Thymus (tissue), 11 donors: ENCODE results near the gene SLC16A3. TPM values are rescaled to one million over a fixed set of nuclear protein-coding genes. Genes with fewer than 3 reads are reported as not detected.
A peak's percentile ranks its signal among the peaks of the same experiment; 100 is the strongest.

Experiments used
- DNase-seq, 9 donors: peaks; one replicate each; pipeline ENCODE4 v3.0.0-alpha.2; 2013; ENCODE audit warnings: low spot score in 9 of 9, low read depth in 6 of 9, missing footprints in 1 of 9
- H3K27ac ChIP-seq, 2 donors: one replicate each; pipeline ENCODE4 v1.5.1; 2013; ENCODE audit warnings: control low read depth in 1 of 2, low read depth in 1 of 2, low read length in 1 of 2, mild to moderate bottlenecking in 1 of 2, moderate library complexity in 1 of 2
- H3K27me3 ChIP-seq, 2 donors: one replicate each; pipeline ENCODE4 v1.5.1; 2013; ENCODE audit warnings: low read length in 1 of 2; ENCODE audit not compliant: control insufficient read depth in 2 of 2, insufficient read depth in 1 of 2
- H3K36me3 ChIP-seq, 2 donors: one replicate each; pipeline ENCODE4 v1.5.1; 2013; ENCODE audit warnings: low read length in 1 of 2, mild to moderate bottlenecking in 1 of 2, moderate library complexity in 1 of 2; ENCODE audit not compliant: control insufficient read depth in 2 of 2, insufficient read depth in 2 of 2
- H3K4me1 ChIP-seq, 2 donors: one replicate each; pipeline ENCODE4 v1.5.1; 2013; ENCODE audit warnings: low read length in 2 of 2; ENCODE audit not compliant: control insufficient read depth in 2 of 2, insufficient read depth in 2 of 2
- H3K4me3 ChIP-seq, 2 donors: one replicate each; pipeline ENCODE4 v1.5.1; 2013; ENCODE audit warnings: low read length in 2 of 2, control low read depth in 1 of 2, mild to moderate bottlenecking in 1 of 2
- H3K9me3 ChIP-seq, 2 donors: one replicate each; pipeline ENCODE4 v1.5.1; 2013; ENCODE audit warnings: low read length in 1 of 2, mild to moderate bottlenecking in 1 of 2; ENCODE audit not compliant: control insufficient read depth in 2 of 2, insufficient read depth in 1 of 2
- WGBS: extraction: QIAGEN DNeasy Blood & Tissue Kit; methylation state at CpG from one replicate; pipeline ENCODE4 v1.1.7; 2013; 5-methylcytosine and 5-hydroxymethylcytosine counted together
- polyA plus RNA-seq: library from polyadenylated mRNA; stranded (reverse); fragments of 200-250 nt; gene quantifications from one replicate; pipeline ENCODE4 v1.2.3, GENCODE V29; 2013
- total RNA-seq: library from RNA; stranded (reverse); fragments of 120-200 nt; gene quantifications from one replicate; pipeline ENCODE4 v1.2.4, GENCODE V29; 2013
- donor health status: healthy.

SLC16A3 gene
- total and polyA plus RNA-seq, 2 donors, result 17.3 to 30.2 TPM

DNA sequence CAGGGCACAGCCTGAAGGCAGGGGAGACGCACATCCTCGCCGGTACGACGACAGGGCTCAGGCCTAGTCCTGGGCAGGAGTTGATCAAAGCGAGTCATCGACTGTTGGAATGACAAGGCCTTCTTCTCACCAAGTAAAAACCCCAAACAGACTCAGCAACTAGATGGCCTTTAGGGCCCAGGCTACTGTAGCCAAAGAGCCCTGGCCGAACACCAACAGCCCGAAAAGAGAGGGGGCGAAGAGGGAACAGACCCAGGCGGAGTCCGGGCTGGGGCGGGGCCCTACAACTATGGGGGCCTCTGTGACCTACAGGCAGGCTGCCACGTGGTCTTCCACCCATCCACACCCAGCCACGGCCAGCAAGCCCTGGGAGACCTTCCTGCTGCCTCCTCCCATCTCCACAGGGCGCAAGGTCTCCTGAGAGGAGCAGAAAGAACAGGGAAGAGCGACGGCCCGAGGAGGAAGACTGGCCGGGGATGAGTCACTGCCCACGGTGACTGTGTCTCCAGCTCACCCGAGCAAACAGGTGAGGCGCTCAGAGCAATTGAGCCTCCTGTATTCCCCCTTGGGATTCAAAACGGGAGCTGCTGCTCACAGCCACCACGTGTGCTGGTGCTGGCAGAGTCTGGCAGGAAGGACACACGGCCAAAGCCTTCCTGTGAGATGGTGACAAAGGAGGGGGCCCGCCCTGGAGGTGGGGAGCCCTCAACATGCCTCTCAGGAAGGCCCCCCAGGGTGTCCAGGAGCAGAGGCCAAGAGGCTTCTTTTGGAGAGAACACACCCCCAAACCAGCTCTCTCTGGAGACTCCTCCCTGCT, 17.7 kb downstream of the SLC16A3 start:
- no peak overlapping the region for H3K4me3 ChIP-seq
- H3K4me1 ChIP-seq, result peaks cover 2 to 10% of the 10 kb centered on the region in 2 donors
- 86% methylated on average over 27 of the region's 27 CpGs for WGBS
- no peaks in the 10 kb centered on the region for H3K27me3 ChIP-seq
- peaks cover 97 to 98% of the 10 kb centered on the region in 2 donors for H3K36me3 ChIP-seq
- DNase-seq, result no peak
- no peaks in the 10 kb centered on the region for H3K9me3 ChIP-seq
- H3K27ac ChIP-seq, result no peak overlapping the region

DNA sequence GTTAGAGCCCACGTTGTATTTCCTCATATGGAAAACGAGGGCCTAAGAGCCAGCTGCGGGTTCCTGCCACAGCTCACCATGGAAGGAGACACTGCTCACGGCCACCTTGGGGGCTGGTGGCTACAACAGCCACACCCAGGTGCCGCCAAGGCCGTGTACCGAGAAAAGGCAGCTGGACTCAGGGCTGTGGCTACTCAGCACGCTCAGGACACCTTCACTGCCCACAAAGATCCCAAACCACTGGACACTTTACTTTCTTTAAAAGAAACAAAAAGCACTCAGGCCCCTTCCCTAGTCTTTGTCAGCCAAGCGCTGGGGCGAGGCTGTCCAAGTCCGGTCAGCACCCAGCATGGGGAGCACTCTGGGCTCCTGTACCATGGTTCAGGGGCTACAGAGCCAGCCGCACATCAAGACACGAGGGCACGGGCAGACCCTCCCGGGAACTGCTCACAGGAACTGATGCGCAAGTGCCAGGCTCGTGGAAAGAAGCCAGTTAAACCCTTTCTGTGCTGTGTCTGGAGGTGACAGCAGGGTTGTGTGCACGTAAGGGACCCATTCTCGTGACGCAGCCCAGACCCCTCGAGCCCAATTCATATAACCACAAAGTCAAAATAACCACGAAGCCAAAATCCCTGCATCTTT, 18.5 kb downstream of the SLC16A3 start:
- H3K9me3 ChIP-seq, result no peaks in the 10 kb centered on the region
- H3K4me3 ChIP-seq, result no peak overlapping the region
- peaks cover 0 to 4% of the 10 kb centered on the region in 2 donors for H3K4me1 ChIP-seq
- H3K27ac ChIP-seq, result no peak overlapping the region
- DNase-seq, result no peak
- peaks cover 100% of the 10 kb centered on the region in 2 donors for H3K36me3 ChIP-seq
- H3K27me3 ChIP-seq, result no peaks in the 10 kb centered on the region
- WGBS, result 78% methylated on average over 22 of the region's 22 CpGs

DNA sequence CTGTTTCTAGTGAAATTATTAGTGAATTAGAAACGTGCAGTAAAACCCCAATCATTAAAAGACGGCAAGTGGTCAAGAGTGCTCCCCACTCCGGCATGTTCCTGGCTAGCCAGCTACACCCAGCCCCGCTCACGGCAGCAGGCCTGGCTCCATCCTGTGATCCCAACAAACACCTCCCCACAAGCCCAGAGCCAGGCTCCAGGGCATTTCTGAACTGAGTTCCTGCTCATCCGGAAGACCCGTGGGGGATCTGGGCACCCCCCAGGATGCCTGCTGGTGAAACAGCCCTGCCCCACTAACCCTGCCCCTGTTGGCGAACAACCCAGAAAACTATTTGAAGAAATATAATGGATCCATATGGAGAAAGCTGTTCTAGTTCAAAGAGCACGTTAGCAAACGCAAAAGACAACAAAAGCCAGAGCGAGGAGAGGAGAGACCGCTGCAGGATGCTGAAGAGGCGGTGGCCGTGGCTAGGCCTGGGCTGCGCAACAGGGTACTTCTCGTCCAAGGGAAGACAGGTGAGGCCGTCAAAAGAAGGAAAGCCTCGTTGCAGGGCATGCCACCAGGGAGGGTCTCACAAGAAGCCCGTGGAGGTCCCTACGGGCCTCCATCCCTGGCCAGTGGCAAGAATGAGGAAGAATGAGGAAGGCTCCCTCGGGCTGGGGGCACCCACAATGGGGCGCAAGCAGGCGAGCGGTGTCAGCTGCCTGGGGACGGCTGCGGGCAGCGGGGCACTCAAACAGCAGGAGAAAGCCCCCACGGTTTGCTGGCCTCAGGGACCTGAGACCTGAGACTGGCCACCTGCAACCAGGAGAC, 19.2 kb downstream of the SLC16A3 start:
- Histone ChIP-seq H3K27ac (no peak overlapping the region), H3K4me3 (no peak overlapping the region), H3K27me3 (no peaks in the 10 kb centered on the region), H3K36me3 (peaks cover 100% of the 10 kb centered on the region in 2 donors), H3K9me3 (no peaks in the 10 kb centered on the region), H3K4me1 (no peaks in the 10 kb centered on the region)
- no peak for DNase-seq
- 96% methylated on average over 28 of the region's 28 CpGs for WGBS

DNA sequence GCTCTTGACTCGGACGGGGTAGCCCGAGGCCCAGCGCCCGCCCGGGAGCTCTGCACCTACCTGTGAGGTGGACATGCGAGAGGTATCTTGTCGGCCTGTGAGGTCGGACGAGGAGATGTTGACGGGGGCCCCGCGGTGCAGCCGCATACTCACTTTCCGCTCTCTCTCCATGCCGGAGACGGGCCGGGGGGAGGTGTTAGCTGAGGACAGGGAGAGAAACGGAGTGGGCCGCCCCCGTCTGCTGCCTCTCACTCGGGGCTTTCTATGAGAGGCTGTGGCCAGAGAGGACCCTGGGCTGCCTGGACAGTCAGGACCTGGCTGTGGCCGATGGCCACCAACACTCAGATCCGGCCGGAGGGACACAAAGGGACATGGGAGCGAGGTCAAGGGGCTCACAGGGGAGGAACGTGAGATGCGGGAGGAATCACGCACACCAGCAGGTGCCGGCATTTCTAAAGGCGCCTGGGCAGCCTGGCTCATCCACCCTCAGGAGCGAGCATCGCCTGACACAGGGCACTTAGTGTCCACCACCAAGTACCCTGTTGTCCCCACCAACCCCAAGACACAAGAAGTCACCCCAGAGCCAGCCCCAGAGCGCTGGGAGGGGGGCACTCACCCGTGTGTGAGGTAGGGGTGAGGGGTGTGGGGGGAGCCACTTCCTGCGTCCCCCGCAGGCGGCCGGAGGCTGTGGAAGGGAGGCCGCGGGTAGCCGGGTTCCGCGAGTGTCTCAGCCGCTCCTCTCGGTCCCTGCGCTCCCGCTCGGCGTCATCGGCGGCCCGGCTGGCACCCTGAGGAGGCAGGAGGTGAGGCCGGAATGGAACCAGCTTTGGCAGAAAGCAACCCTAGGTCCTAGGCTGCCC, 20.2 kb downstream of the SLC16A3 start:
- WGBS, result 98% methylated on average over 54 of the region's 54 CpGs
- Histone ChIP-seq H3K27me3 (no peaks in the 10 kb centered on the region), H3K36me3 (peaks cover 96 to 100% of the 10 kb centered on the region in 2 donors), H3K4me1 (no peaks in the 10 kb centered on the region), H3K9me3 (peaks cover 0 to 4% of the 10 kb centered on the region in 2 donors), H3K4me3 (no peak overlapping the region), H3K27ac (no peak overlapping the region)
- DNase-seq, result no peak

DNA sequence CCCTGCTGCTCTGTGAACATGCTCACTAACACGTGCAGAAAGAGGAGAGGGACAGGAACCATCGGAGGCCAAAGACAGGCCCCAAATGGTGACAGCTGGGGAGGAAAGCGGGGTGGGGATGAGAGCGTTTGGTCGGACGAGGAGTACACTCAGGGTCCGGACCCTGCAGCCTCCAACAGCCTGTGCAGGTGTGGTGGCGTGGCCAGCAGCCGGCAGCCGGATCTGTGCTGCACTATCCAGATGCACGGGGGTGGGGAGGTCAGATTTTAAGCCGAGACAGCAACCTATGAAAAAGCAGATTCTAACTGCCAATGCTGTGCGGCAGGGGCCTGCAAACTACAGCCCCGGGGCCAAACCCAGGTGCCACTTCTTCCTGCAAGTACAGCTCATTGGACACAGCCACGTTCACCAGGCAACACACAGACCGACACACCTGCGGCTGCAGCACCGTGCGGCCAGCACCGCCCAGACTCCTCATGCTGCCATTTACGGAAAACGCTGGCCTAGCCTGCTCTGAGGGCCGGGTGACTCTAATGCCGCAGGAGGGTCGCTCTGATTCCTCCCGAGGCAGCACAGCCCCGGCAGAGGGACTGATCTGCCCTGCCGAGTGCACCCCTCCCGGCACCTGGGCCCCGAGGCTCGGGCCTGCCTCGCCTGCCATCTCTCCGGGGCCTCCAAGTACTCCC, 21.2 kb downstream of the SLC16A3 start:
- Histone ChIP-seq H3K4me1 (no peaks in the 10 kb centered on the region), H3K4me3 (no peak overlapping the region)
- 97% methylated on average over 33 of the region's 33 CpGs for WGBS

DNA sequence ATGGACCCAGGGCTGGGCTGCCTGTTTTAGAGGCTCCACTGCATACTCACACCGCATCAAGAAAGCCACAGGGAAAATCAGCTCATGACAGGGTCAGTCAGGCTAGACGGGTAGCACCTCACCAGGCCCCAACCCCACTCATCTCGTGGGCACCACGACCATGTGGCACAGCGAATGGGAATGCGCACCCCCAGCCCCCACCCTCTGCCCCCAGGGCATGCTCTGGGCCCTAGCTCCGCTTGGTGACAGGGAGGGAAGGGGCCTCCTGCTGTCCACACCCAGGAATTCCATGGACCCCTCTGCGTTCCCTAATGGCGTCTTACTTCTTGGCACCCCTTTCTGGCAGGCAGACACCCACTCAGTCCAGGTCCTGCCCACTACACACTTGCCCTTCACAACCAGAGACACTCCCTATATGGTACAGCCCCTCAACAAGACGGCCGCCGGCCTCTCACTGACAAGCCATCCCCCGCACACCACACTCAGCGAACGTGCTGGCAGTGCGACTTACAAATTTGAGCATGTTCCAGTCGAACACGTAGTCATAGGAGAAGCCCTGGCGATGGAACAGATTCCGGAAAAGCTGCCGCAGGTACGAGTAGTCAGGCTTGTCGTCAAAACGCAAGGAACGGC, 22.1 kb downstream of the SLC16A3 start:
- no peaks in the 10 kb centered on the region for H3K27me3 ChIP-seq
- H3K9me3 ChIP-seq, result peaks cover 4 to 9% of the 10 kb centered on the region in 2 donors
- DNase-seq, result no peak
- no peak overlapping the region for H3K27ac ChIP-seq
- H3K4me1 ChIP-seq, result no peaks in the 10 kb centered on the region
- WGBS, result 98% methylated on average over 25 of the region's 25 CpGs
- H3K36me3 ChIP-seq, result peaks cover 90 to 96% of the 10 kb centered on the region in 2 donors
- no peak overlapping the region for H3K4me3 ChIP-seq

More for the DNA sequence above, 21.2 kb downstream of the SLC16A3 start:
- Histone ChIP-seq H3K9me3 (peaks cover 0 to 5% of the 10 kb centered on the region in 2 donors), H3K36me3 (peaks cover 90 to 96% of the 10 kb centered on the region in 2 donors), H3K27ac (no peak overlapping the region), H3K27me3 (no peaks in the 10 kb centered on the region)
- DNase-seq, result no peak

DNA sequence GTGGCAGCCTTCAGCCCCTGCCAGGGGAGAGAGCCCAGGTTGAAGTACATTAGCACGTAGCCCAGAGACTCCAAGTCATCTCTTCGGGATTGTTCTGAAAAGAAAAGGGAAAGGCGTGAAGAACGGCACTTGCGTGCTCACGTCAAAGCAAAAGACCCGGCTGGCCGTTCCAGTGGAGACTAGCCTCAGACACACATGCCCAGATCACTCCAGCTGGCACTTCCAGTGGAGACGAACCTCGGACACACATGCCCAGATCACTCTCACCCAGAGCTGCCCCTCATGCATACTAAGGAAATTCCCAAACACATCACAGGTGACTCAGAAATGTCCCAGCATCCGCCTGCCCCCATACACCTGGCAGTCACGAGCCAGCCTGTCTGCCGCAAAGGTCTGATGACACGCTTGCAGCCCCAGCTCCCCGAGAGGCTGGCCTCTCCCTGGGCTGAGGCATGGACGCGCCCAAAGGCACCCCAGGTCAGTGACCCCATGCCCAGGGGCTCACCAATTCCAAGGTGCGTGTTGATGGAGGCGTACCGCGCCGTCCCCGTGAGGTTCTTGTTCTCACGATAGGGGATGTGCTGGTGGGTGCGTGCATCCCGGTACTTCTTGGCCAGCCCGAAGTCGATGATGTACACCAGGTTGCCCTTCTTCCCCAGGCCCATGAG, 23.8 kb downstream of the SLC16A3 start:
- Histone ChIP-seq H3K27me3 (no peaks in the 10 kb centered on the region), H3K9me3 (peaks cover 4 to 9% of the 10 kb centered on the region in 2 donors), H3K4me3 (no peak overlapping the region), H3K27ac (peak overlapping the region in 1 of 2 donors; percentile 2), H3K4me1 (no peaks in the 10 kb centered on the region), H3K36me3 (peaks cover 87 to 93% of the 10 kb centered on the region in 2 donors)
- DNase-seq, result no peak
- 98% methylated on average over 28 of the region's 28 CpGs for WGBS
